SU-DHL-6 (cell line): ENCODE results near the gene SCAMP5.

Experiments used
- H2AFZ ChIP-seq: fragments of 200-600 bp; sonication (generic); 2 replicates; pipeline ENCODE4 v1.6.1; 2014; ENCODE audit warnings: low read depth, mild to moderate bottlenecking, moderate library complexity, mixed read lengths, antibody characterized with exemption, low read length; ENCODE audit not compliant: severe bottlenecking
- H3F3A ChIP-seq: fragments of 200-600 bp; shearing (Covaris generic); 2 replicates; pipeline ENCODE4 v1.6.0; 2016; ENCODE audit warnings: antibody characterized with exemption, mild to moderate bottlenecking; ENCODE audit not compliant: insufficient read depth
- H3K27ac ChIP-seq: fragments of 200-600 bp; sonication (generic); 2 replicates; pipeline ENCODE4 v1.5.1; 2016; ENCODE audit warnings: low read depth, mild to moderate bottlenecking, low read length, moderate library complexity, mixed read lengths
- H3K27me3 ChIP-seq: fragments of 200-600 bp; sonication (generic), shearing (Covaris generic); 2 replicates; pipeline ENCODE4 v1.6.0; 2014; ENCODE audit warnings: mild to moderate bottlenecking, low read length
- H3K36me3 ChIP-seq: fragments of 200-600 bp; sonication (generic); 2 replicates; pipeline ENCODE4 v1.6.1; 2014; ENCODE audit warnings: mild to moderate bottlenecking, low read length, mixed read lengths
- H3K4me2 ChIP-seq: fragments of 300-600, 200-600 bp; shearing (Covaris generic), sonication (generic); 2 replicates; pipeline ENCODE4 v1.6.0; 2014; ENCODE audit warnings: low read length, low read depth, mild to moderate bottlenecking; ENCODE audit not compliant: poor library complexity, severe bottlenecking
- H3K4me3 ChIP-seq: fragments of 200-600 bp; sonication (generic); 2 replicates; pipeline ENCODE4 v1.5.1; 2014; ENCODE audit warnings: antibody characterized with exemption, low read length, mild to moderate bottlenecking, mixed read lengths; ENCODE audit not compliant: insufficient read depth, poor library complexity, severe bottlenecking
- H3K79me2 ChIP-seq: fragments of 200-600 bp; sonication (generic); 2 replicates; pipeline ENCODE4 v1.6.1; 2014; ENCODE audit warnings: mild to moderate bottlenecking, low read length, moderate library complexity; ENCODE audit not compliant: insufficient read depth
- H3K9ac ChIP-seq: fragments of 200-600 bp; sonication (generic); 2 replicates; pipeline ENCODE4 v1.7.0; 2014; ENCODE audit warnings: mild to moderate bottlenecking, low read length
- H3K9me2 ChIP-seq: fragments of 200-600 bp; sonication (generic); replicated peaks from 2 replicates; pipeline ENCODE4 v1.6.1; 2014; ENCODE audit warnings: low read length; ENCODE audit not compliant: insufficient read depth
- H3K9me3 ChIP-seq: fragments of 200-600 bp; sonication (generic); 2 replicates; pipeline ENCODE4 v1.6.1; 2014; ENCODE audit warnings: low read length, mixed read lengths; ENCODE audit not compliant: insufficient read depth
- H4K20me1 ChIP-seq: fragments of 200-600 bp; sonication (generic); 2 replicates; pipeline ENCODE4 v1.6.1; 2014; ENCODE audit warnings: low read depth, mild to moderate bottlenecking, antibody characterized with exemption, low read length, moderate library complexity, mixed read lengths
- CTCF ChIP-seq: fragments of 200-600 bp; sonication (generic); IDR thresholded peaks from one replicate; pipeline ENCODE4 v1.5.1; 2017; ENCODE audit warnings: antibody characterized with exemption, mild to moderate bottlenecking, low read length, moderate library complexity; ENCODE audit not compliant: insufficient read depth, poor library complexity, severe bottlenecking
- EZH2phosphoT487 ChIP-seq: fragments of 200-600 bp; sonication (generic), shearing (Covaris generic); conservative IDR thresholded peaks from 2 replicates; pipeline ENCODE4 v1.6.1; 2018; ENCODE audit warnings: mild to moderate bottlenecking, antibody characterized with exemption, low read length, moderate library complexity, mixed read lengths

SCAMP5 gene

DNA sequence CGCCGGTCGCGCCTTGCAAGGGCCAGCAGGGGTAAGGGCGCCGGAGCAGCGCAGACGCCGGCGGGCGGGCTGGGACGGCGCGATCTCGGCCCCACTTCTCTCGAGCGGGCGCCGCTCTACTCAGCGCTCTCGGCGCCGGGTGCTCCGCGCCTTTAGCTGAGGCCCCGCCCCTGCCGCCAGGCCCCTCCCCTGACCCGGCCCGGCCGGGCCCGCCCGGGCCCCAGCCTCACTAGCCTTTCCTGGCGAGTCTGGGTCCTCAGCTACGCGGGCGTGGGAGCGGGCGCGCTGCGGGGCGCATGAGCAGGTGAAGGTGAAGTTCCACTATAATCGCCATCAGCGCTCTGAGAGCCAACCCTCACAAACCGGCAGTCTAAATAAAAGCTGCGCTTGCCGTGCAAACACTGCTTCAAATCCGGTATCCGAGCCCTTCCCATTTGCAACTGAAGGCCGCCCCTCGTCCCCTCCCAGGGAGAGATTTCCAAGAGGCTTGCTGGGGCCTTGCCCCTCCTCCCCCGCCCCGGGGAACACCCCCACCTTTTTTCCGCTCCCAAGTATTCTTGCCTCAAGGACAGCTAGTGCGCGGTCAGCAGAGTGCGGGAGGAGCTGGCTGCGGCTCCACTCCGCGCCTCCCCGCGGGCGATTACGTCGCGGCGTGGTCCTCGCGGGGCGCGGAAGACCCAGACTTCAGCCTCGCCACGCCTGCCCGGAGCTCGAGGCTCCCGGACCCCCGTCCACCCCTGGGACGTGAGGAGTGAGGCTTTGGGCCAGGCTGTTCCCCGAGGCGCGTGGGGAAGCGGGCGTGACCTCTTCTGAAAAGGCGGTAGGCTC, 38.5 kb upstream of the SCAMP5 start, which contains the start of gene RPP25:
Gene RPP25, minus strand, starts transcription at position 125 of the 828 bp plus-strand sequence. CDS start 189 bp downstream, outside the sequence.
- H2AFZ ChIP-seq: peak within 1 kb of the TSS; percentile 82
- H3F3A ChIP-seq: 0 out of 2 replicates have a peak, but pooled peaks cover 1% of the 10 kb centered on the region
- H3K9me2 ChIP-seq: no peaks in the 10 kb centered on the region
- H3K4me3 ChIP-seq: peak within 1 kb of the TSS; percentile 63
- peak within 1 kb of the TSS; percentile 77 for H3K9ac ChIP-seq
- H3K4me2 ChIP-seq: peak within 1 kb of the TSS; percentile 81
- peak within 1 kb of the TSS; percentile 68 for H3K27ac ChIP-seq
- TF ChIP-seq CTCF (no peak), EZH2phosphoT487 (no peak)
- H3K9me3 ChIP-seq: no peaks in the 10 kb centered on the region
- peaks cover 24% of the 10 kb centered on the region for H3K79me2 ChIP-seq
- no peaks in the 10 kb centered on the region for H3K36me3 ChIP-seq
- no peaks in the 10 kb centered on the region for H4K20me1 ChIP-seq
- no peaks in the 10 kb centered on the region for H3K27me3 ChIP-seq

DNA sequence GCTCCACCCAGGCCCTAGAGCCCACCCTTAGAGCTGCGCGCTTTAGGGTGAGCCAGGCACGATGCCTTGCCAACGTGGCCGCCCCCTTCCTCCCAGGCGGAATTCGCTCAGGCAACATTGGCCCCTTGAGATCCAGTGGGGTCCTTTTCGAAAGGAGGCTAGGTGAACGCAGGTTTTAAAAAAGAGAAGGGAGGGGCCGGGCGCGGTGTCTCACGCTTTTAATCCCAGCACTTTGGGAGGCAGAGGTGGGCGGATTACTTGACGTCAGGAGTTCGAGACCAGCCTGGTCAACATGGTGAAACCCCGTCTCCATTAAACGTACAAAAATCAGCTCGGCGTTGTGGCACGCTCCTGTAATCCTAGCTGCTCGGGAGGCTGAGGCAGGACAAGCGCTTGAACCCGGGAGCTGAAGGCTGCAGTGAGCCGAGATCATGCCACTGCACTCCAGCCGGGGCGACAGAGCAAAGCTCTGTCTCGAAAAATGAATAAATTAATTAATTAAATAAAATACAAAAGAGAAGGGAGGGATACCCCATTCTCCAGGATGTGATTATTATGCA, 37.8 kb upstream of the SCAMP5 start:
- H3K9me2 ChIP-seq: no peaks in the 10 kb centered on the region
- H3K79me2 ChIP-seq: peaks cover 21% of the 10 kb centered on the region
- peak overlapping the region; percentile 63 for H3K4me3 ChIP-seq
- peak overlapping the region; percentile 77 for H3K9ac ChIP-seq
- H3K27me3 ChIP-seq: no peaks in the 10 kb centered on the region
- no peaks in the 10 kb centered on the region for H3F3A ChIP-seq
- H2AFZ ChIP-seq: peak overlapping the region; percentile 82
- no peak overlapping the region for H3K27ac ChIP-seq
- no peaks in the 10 kb centered on the region for H3K9me3 ChIP-seq
- no peaks in the 10 kb centered on the region for H3K36me3 ChIP-seq
- TF ChIP-seq EZH2phosphoT487 (no peak), CTCF (no peak)
- no peaks in the 10 kb centered on the region for H4K20me1 ChIP-seq
- H3K4me2 ChIP-seq: peak overlapping the region; percentile 81

DNA sequence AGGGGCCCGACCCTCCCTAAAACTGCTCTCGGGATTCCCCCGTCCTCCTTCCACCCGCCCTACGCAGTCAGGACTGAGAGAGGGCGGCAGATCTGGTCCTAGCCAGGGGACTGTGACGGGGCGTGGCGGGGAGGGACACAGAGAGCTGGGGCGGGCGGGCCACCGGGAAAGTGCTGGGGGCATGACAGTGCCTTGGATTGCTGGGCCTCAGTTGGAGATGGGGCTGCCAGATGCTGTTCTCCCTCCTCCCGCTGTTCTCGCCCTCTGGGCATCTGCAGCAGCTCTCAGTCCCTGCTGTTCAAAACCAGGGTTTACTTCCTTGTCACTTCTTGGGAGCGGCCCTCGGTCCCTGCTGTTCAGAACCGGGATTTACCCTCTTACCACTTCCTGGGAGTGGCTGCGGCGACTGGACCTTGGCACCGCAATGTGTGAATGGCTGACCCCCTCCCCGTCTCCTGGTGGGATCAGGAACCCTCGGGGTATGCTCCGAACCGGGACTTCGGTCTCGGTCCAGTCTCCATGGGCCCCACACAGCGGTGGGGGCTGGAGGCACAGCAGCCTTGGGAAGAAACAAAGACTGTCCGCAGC, 36.9 kb upstream of the SCAMP5 start:
- H4K20me1 ChIP-seq: no peaks in the 10 kb centered on the region
- H3K79me2 ChIP-seq: peaks cover 21% of the 10 kb centered on the region
- H3F3A ChIP-seq: no peaks in the 10 kb centered on the region
- no peak overlapping the region for H3K9ac ChIP-seq
- no peaks in the 10 kb centered on the region for H3K9me3 ChIP-seq
- H3K27me3 ChIP-seq: no peaks in the 10 kb centered on the region
- H3K4me2 ChIP-seq: no peak overlapping the region
- H3K4me3 ChIP-seq: no peak overlapping the region
- TF ChIP-seq EZH2phosphoT487: no peak
- no peak for TF ChIP-seq CTCF
- H3K36me3 ChIP-seq: no peaks in the 10 kb centered on the region
- no peaks in the 10 kb centered on the region for H3K9me2 ChIP-seq
- no peak overlapping the region for H2AFZ ChIP-seq
- H3K27ac ChIP-seq: no peak overlapping the region
